AG04450 (cell line): ENCODE data around the gene ISOC2. TPM values are rescaled to one million over a fixed set of nuclear protein-coding genes. Genes with fewer than 3 reads are reported as not detected.

Experiments
- CTCF ChIA-PET: fragments of 300-600, 350-600 bp; formaldehyde crosslinking; extraction: SDS; loops from one replicate; lab custom pipeline; 2022; ENCODE audit warnings: antibody characterized with exemption, inconsistent platforms; lab: Charles Lee
- POLR2A ChIA-PET: fragments of 350-600 bp; formaldehyde crosslinking; extraction: SDS; loops from one replicate; lab custom pipeline; 2021; ENCODE audit warnings: antibody characterized with exemption, inconsistent platforms; lab: Yijun Ruan, JAX
- DNase-seq: peaks from one replicate; pipeline ENCODE4 v3.0.0-alpha.2; 2011; ENCODE audit warnings: low read depth, low spot score
- H3K27ac ChIP-seq: one replicate; pipeline ENCODE4 v1.5.1; 2012; ENCODE audit warnings: low read depth, low read length, control low read depth
- H3K27me3 ChIP-seq: one replicate; pipeline ENCODE4 v1.6.0; 2012; ENCODE audit warnings: low read length; ENCODE audit not compliant: control insufficient read depth, insufficient read depth
- H3K4me3 ChIP-seq: 2 replicates; pipeline ENCODE4 v1.5.1; 2011; ENCODE audit warnings: mild to moderate bottlenecking, low read depth, low read length, control low read depth
- H3K9me3 ChIP-seq: 2 replicates; pipeline ENCODE4 v1.5.1; 2012; ENCODE audit warnings: low read length; ENCODE audit not compliant: control insufficient read depth, insufficient read depth
- CTCF ChIP-seq: IDR thresholded peaks from 2 replicates; pipeline ENCODE4 v1.5.1; 2011; ENCODE audit warnings: low read depth, low read length, control low read depth, inconsistent platforms
- polyA plus RNA-seq: library from polyadenylated mRNA; depleted of rRNA; stranded (reverse); fragments of >200 nt; gene quantifications from 2 replicates; pipeline ENCODE4 v1.2.3, GENCODE V29; 2011

Gene ISOC2
- polyA plus RNA-seq, 1 experiment, result 45.1 TPM

DNA sequence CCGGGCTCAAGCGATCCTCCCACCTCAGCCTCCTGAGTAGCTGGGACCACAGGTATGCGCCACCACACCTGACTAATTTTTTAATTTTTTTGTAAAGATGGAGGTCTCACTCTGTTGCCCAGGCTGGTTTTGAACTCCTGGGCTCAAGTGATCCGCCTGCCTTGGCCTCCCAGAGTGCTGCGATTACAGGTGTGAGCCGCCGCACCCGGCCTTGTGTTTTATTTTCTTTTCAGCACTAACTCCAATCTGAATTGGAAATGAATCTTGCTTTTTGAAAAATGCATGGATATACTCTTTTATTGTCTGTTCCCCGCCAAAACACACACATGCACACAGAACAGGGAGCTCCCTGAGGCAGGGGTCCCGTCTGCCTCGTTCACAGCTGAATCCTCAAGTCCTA is 1.3 kb upstream of the ISOC2 start:
- no peak for DNase-seq
- Histone ChIP-seq H3K27ac (no peak overlapping the region), H3K4me3 (no peak overlapping the region), H3K27me3 (peaks cover 3% of the 10 kb centered on the region), H3K9me3 (no peaks in the 10 kb centered on the region)
- no peak for TF ChIP-seq CTCF
- CTCF ChIA-PET, result no interaction called here
- POLR2A ChIA-PET, result no interaction called here

GRCh38 chr19:55461974-55462626 is 658 bp upstream of the ISOC2 start:
- ChIA-PET CTCF (interaction anchor here (0.5 to 1.0 kb wide), 3 partner anchors 9 to 191 kb away, joined by 3 to 6 read pairs (median 5); no protein-coding TSS in a partner anchor), POLR2A (interaction anchor here (0.5 to 1.1 kb wide), 13 partner anchors 14 to 989 kb away, joined by 3 to 12 read pairs (median 4); partner anchors contain the start of genes CDC42EP5, NAT14, PPP1R12C and PPP6R1)
- peaks cover 3% of the 10 kb centered on the region for H3K27me3 ChIP-seq
- DNase-seq, result no peak
- no peaks in the 10 kb centered on the region for H3K9me3 ChIP-seq
- peak overlapping the region; percentile 70 for H3K4me3 ChIP-seq
- H3K27ac ChIP-seq, result no peak overlapping the region
- TF ChIP-seq CTCF, result no peak

DNA sequence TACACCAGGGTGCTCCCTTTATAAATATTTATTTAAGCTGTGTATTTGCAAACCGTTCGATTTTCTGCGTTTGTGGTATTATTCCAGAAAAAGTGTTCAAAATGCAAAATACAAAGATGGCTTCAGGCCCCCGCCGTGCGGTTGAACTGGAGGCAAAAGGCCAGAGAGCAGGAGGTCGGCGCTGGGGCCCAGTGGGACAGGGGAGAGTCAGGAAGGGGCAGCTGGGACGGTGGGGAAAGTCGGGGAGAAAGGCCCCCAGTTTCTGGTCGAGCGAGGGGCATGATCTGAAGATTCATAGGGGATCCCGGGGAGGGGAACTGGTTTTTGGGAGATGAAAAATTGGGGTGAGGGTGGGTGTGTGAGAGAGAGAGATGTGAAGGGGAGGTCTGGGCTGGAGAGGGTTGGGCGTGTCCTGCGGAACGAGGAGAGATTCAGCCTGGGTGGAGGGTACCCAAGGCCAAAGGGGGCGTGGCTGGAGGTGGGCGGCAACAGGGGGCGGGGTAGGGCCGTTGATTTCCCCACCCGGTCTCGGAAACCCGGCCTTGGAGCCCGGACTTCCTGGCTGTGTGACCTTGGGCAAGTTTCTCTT is 678 bp downstream of the ISOC2 start:
- Histone ChIP-seq H3K4me3 (peak overlapping the region; percentile 97), H3K27me3 (peaks cover 3% of the 10 kb centered on the region), H3K27ac (peak overlapping the region; percentile 90), H3K9me3 (no peaks in the 10 kb centered on the region)
- CTCF ChIA-PET, result interaction anchor here (0.8 to 3.5 kb wide), 2 partner anchors 7 to 43 kb away, joined by 3 to 25 read pairs; no protein-coding TSS in a partner anchor
- POLR2A ChIA-PET, result no interaction called here
- TF ChIP-seq CTCF, result no peak
- peak; percentile 48 for DNase-seq

- CTCF ChIA-PET, result interaction anchor here (0.8 to 3.5 kb wide), 3 partner anchors 8 to 168 kb away, joined by 3 to 25 read pairs (median 3); no protein-coding TSS in a partner anchor
- H3K27ac ChIP-seq, result peak overlapping the region; percentile 47
- H3K9me3 ChIP-seq, result no peaks in the 10 kb centered on the region
- no peak for DNase-seq
- peaks cover 3% of the 10 kb centered on the region for H3K27me3 ChIP-seq
- TF ChIP-seq CTCF, result no peak
- POLR2A ChIA-PET, result interaction anchor here (1.0 kb wide), 1 partner anchor 16 kb away, joined by 6 read pairs; the partner anchor contains the start of gene ZNF628
- H3K4me3 ChIP-seq, result peak overlapping the region; percentile 97
Observed at GRCh38 chr19:55459950-55460657, 1.3 kb downstream of the ISOC2 start.
